Panc1 (cell line): Measurements from ENCODE around the gene CFAP69. TPM values are rescaled to one million over a fixed set of nuclear protein-coding genes. Genes with fewer than 3 reads are reported as not detected.

Source experiments
- ATAC-seq: fragments of 200-7000 bp; cut with Tn5 transposase; 2 replicates; pipeline ENCODE4 v1.9.1; 2020; ENCODE audit warnings: mild to moderate bottlenecking, moderate library complexity
- BruUV-seq: library from RNA; stranded (reverse); fragments of 400-500 nt; replicated peaks from 2 replicates; lab custom pipeline; 2021; lab: Mats Ljungman, UMichigan
- CTCF ChIA-PET: fragments of 300-600 bp; sonication (Branson Sonifier 250); formaldehyde crosslinking; loops from one replicate; lab custom pipeline; 2022; ENCODE audit warnings: antibody characterized with exemption; lab: Charles Lee
- POLR2A ChIA-PET: fragments of 300-600 bp; sonication (Branson Sonifier 250); formaldehyde crosslinking; loops from one replicate; lab custom pipeline; 2022; ENCODE audit warnings: antibody characterized with exemption; lab: Charles Lee
- DNase-seq: peaks from one replicate; pipeline ENCODE4 v3.0.0-alpha.2; 2010; ENCODE audit warnings: low read depth, low spot score
- H3K27ac ChIP-seq: 2 replicates; pipeline ENCODE4 v1.5.1; 2011; ENCODE audit warnings: mild to moderate bottlenecking, low read length, inconsistent platforms
- H3K27me3 ChIP-seq: fragments of 200-500 bp; sonication (Bioruptor generic); 2 replicates; pipeline ENCODE4 v1.6.0; 2014; ENCODE audit warnings: low read length, inconsistent platforms; ENCODE audit not compliant: control insufficient read depth, insufficient read depth
- H3K36me3 ChIP-seq: fragments of 200-500 bp; sonication (Bioruptor generic); 2 replicates; pipeline ENCODE4 v1.5.1; 2014; ENCODE audit warnings: inconsistent platforms, mild to moderate bottlenecking, low read length, moderate library complexity; ENCODE audit not compliant: control insufficient read depth, insufficient read depth
- H3K4me1 ChIP-seq: 2 replicates; pipeline ENCODE4 v1.5.1; 2011; ENCODE audit warnings: inconsistent platforms, mild to moderate bottlenecking, low read length, moderate library complexity; ENCODE audit not compliant: control insufficient read depth, insufficient read depth
- H3K4me3 ChIP-seq, 2 experiments: 2 replicates each; pipeline ENCODE4 v1.5.1; 2011 to 2012; ENCODE audit warnings: low read depth in 2 of 2, low read length in 2 of 2, mild to moderate bottlenecking in 2 of 2, inconsistent platforms in 1 of 2, moderate library complexity in 1 of 2
- H3K9me3 ChIP-seq: fragments of 200-500 bp; sonication (Bioruptor generic); 2 replicates; pipeline ENCODE4 v1.5.1; 2014; ENCODE audit warnings: low read depth, mild to moderate bottlenecking, inconsistent platforms, low read length, moderate library complexity; ENCODE audit not compliant: control insufficient read depth, insufficient read depth
- POLR2AphosphoS5 ChIP-seq: IDR thresholded peaks from 2 replicates; pipeline ENCODE4 v1.6.1; 2012; ENCODE audit warnings: mild to moderate bottlenecking, low read depth, low read length, moderate library complexity
- REST ChIP-seq, 2 experiments: IDR thresholded peaks; 2 replicates each; pipeline ENCODE4 v1.6.1; 2011 to 2012; ENCODE audit warnings: low read depth in 2 of 2, control low read depth in 1 of 2, low read length in 1 of 2, mild to moderate bottlenecking in 1 of 2, moderate library complexity in 1 of 2; ENCODE audit not compliant: insufficient read depth in 1 of 2
- SIN3A ChIP-seq: IDR thresholded peaks from 2 replicates; pipeline ENCODE4 v1.6.1; 2012; ENCODE audit warnings: low read depth, mild to moderate bottlenecking, low read length, moderate library complexity, borderline replicate concordance; ENCODE audit not compliant: insufficient read depth
- TCF7L2 ChIP-seq: IDR thresholded peaks from 2 replicates; pipeline ENCODE4 v1.6.1; 2011; ENCODE audit warnings: mild to moderate bottlenecking, low read depth, low read length, inconsistent platforms
- in situ Hi-C: cut with HindIII; loops from 2 replicates; pipeline ENCODE4 v1.10.0; 2016; ENCODE audit warnings: low sequenced_read_pairs, low pct_unique_long_range_greater_than_20kb
- intact Hi-C: fragments of 100-400 bp; cut with micrococcal nuclease; formaldehyde crosslinking; loops from one replicate; pipeline ENCODE4 v1.10.0; 2022; ENCODE audit not compliant: unreplicated experiment
- total RNA-seq: library from RNA; stranded (reverse); gene quantifications from one replicate; pipeline ENCODE4 v1.2.1, GENCODE V29; 2021; ENCODE audit not compliant: unreplicated experiment
- TF ChIP-seq, protein P1 (sequence below): fragments of 450-650 bp; IDR thresholded peaks from 2 replicates; pipeline ENCODE4 v1.5.1; 2017; ENCODE audit warnings: mild to moderate bottlenecking

The CFAP69 gene
- total RNA-seq, 1 experiment from 2014 or later, result 0.51 TPM

DNA sequence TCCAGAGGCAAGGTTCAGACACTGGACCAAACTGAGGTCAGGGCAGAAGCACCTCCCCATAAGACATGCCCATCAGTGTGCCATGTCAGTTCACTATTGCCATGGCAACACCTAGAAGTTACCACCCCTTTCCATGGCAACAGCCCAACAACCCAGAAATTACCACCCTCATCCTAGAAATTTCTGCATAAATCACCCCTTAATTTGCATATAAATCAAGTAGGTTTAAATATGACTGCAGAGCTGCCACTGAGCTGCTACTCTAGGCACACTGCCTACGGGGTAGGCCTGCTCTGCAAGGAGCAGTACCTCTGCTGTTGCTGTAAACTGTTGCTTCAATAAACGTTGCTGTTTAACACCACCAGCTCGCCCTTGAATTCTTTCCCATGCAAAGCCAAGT, 20.8 kb upstream of the CFAP69 start:
- in situ Hi-C loops, result no loop called here
- no peak overlapping the region for H3K4me3 ChIP-seq
- BruUV-seq, result no TSS peak
- H3K9me3 ChIP-seq, result no peaks in the 10 kb centered on the region
- H3K4me1 ChIP-seq, result no peaks in the 10 kb centered on the region
- no peak for TF ChIP-seq TCF7L2
- no peak for TF ChIP-seq REST (IDR thresholded peaks at IDR 0.05; ENCODE audit: insufficient read depth in 1 of 2, low read depth in 2 of 2, low read length in 1 of 2)
- TF ChIP-seq SIN3A, result no peak
- TF ChIP-seq POLR2AphosphoS5, result no peak
- TF ChIP-seq, protein P1, sequence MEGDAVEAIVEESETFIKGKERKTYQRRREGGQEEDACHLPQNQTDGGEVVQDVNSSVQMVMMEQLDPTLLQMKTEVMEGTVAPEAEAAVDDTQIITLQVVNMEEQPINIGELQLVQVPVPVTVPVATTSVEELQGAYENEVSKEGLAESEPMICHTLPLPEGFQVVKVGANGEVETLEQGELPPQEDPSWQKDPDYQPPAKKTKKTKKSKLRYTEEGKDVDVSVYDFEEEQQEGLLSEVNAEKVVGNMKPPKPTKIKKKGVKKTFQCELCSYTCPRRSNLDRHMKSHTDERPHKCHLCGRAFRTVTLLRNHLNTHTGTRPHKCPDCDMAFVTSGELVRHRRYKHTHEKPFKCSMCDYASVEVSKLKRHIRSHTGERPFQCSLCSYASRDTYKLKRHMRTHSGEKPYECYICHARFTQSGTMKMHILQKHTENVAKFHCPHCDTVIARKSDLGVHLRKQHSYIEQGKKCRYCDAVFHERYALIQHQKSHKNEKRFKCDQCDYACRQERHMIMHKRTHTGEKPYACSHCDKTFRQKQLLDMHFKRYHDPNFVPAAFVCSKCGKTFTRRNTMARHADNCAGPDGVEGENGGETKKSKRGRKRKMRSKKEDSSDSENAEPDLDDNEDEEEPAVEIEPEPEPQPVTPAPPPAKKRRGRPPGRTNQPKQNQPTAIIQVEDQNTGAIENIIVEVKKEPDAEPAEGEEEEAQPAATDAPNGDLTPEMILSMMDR, result no peak
- intact Hi-C loops, result no loop called here
- ChIA-PET CTCF (no interaction called here), POLR2A (no interaction called here)
- H3K36me3 ChIP-seq, result no peaks in the 10 kb centered on the region
- H3K27me3 ChIP-seq, result no peaks in the 10 kb centered on the region
- no peak overlapping the region for H3K27ac ChIP-seq
- DNase-seq (no peak), ATAC-seq (no peak)

- Histone ChIP-seq H3K9me3 (no peaks in the 10 kb centered on the region), H3K4me3 (no peak overlapping the region), H3K4me1 (no peaks in the 10 kb centered on the region), H3K36me3 (no peaks in the 10 kb centered on the region), H3K27ac (no peak overlapping the region), H3K27me3 (no peaks in the 10 kb centered on the region)
- in situ Hi-C loops, result no loop called here
- no peak for TF ChIP-seq SIN3A
- TF ChIP-seq, protein P1, result no peak
- TF ChIP-seq POLR2AphosphoS5, result no peak
- no peak for TF ChIP-seq TCF7L2
- no peak for TF ChIP-seq REST (IDR thresholded peaks at IDR 0.05; ENCODE audit: insufficient read depth in 1 of 2, low read depth in 2 of 2, low read length in 1 of 2)
- CTCF ChIA-PET, result no interaction called here
- ATAC-seq (no peak), DNase-seq (no peak)
- intact Hi-C loops, result no loop called here
- BruUV-seq, result no TSS peak
- POLR2A ChIA-PET, result no interaction called here
Observed at GRCh38 chr7:90225181-90225580, 19.8 kb upstream of the CFAP69 start.
